HCT116 (cell line): Measurements from ENCODE around the gene KANK2. TPM values are rescaled to one million over a fixed set of nuclear protein-coding genes. Genes with fewer than 3 reads are reported as not detected.
"Not testable (repeated sequence)": the region's sequence is repeated elsewhere in the genome, so short reads cannot be mapped to it uniquely, and the experiment has no call there.

Experiments used
- ATAC-seq: fragments of 200-7000 bp; cut with Tn5 transposase; 2 replicates; pipeline ENCODE4 v1.9.1; 2020; ENCODE audit warnings: mild to moderate bottlenecking, moderate library complexity
- BruUV-seq: library from RNA; stranded (reverse); fragments of 400-500 nt; replicated peaks from 2 replicates; lab custom pipeline; 2021; lab: Mats Ljungman, UMichigan
- CTCF ChIA-PET: fragments of 300-600 bp; sonication (Branson Sonifier 250); formaldehyde crosslinking; loops from one replicate; lab custom pipeline; 2021; ENCODE audit warnings: antibody characterized with exemption; lab: Charles Lee
- POLR2A ChIA-PET: fragments of 300-600, 350-600 bp; sonication (Branson Sonifier 250); formaldehyde crosslinking; loops from one replicate; lab custom pipeline; 2021; ENCODE audit warnings: antibody characterized with exemption; lab: Charles Lee
- RAD21 ChIA-PET, 2 experiments: fragments of 300-600 bp; sonication (Branson Sonifier 250); formaldehyde crosslinking; loops; one replicate each; lab custom pipeline; 2023; ENCODE audit warnings: low total read pairs in 2 of 2; ENCODE audit not compliant: uncharacterized antibody in 2 of 2, unreplicated experiment in 2 of 2, low non-redundant PET in 1 of 2; lab: Charles Lee
- DNase-seq: peaks from one replicate; pipeline ENCODE4 v3.0.0-alpha.2; 2010; ENCODE audit warnings: low read depth, low spot score
- H2AFZ ChIP-seq: fragments of 200-600 bp; shearing (Covaris generic), sonication (generic); 2 replicates; pipeline ENCODE4 v1.6.1; 2017; ENCODE audit warnings: low read depth, mixed run types, mixed read lengths, antibody characterized with exemption, low read length; ENCODE audit not compliant: poor library complexity, severe bottlenecking
- H3K27ac ChIP-seq: 2 replicates; pipeline ENCODE4 v1.5.1; 2012; ENCODE audit warnings: low read depth, low read length
- H3K27me3 ChIP-seq: fragments of 200-600 bp; sonication (generic); 2 replicates; pipeline ENCODE4 v1.6.1; 2016; ENCODE audit warnings: mixed run types, low read length, mixed read lengths; ENCODE audit not compliant: insufficient read depth
- H3K36me3 ChIP-seq, 2 experiments: fragments of 200-500 bp in 1 of 2; fragments of 200-600 bp in 1 of 2; sonication (Bioruptor generic) in 1 of 2; sonication (generic) in 1 of 2; 2 replicates each; pipeline versions ENCODE4 v1.5.1 to v1.6.1; 2014 to 2016; ENCODE audit warnings: low read length in 2 of 2, inconsistent platforms in 1 of 2, mixed read lengths in 1 of 2, mixed run types in 1 of 2; ENCODE audit not compliant: insufficient read depth in 2 of 2, control insufficient read depth in 1 of 2
- H3K4me1 ChIP-seq, 2 experiments: fragments of 200-600 bp in 1 of 2; sonication (generic) in 1 of 2; 2 replicates each; pipeline versions ENCODE4 v1.5.1 to v1.6.1; 2012 to 2017; ENCODE audit warnings: low read length in 2 of 2, inconsistent platforms in 1 of 2, mild to moderate bottlenecking in 1 of 2, mixed read lengths in 1 of 2, mixed run types in 1 of 2, moderate library complexity in 1 of 2; ENCODE audit not compliant: insufficient read depth in 2 of 2, control insufficient read depth in 1 of 2
- H3K4me2 ChIP-seq: fragments of 200-600 bp; sonication (generic); 2 replicates; pipeline ENCODE4 v1.6.1; 2017; ENCODE audit warnings: mixed run types, low read length, mixed read lengths
- H3K4me3 ChIP-seq, 2 experiments: fragments of 200-600 bp in 1 of 2; sonication (generic) in 1 of 2; replicated peaks in 1 of 2; 2 replicates each; pipeline ENCODE4 v1.5.1; 2011 to 2016; ENCODE audit warnings: low read length in 2 of 2, control low read depth in 1 of 2, low read depth in 1 of 2, mild to moderate bottlenecking in 1 of 2, mixed read lengths in 1 of 2, mixed run types in 1 of 2
- H3K79me2 ChIP-seq: fragments of 200-600 bp; sonication (generic); 2 replicates; pipeline ENCODE4 v1.6.1; 2017; ENCODE audit warnings: mild to moderate bottlenecking, mixed run types, low read length, moderate library complexity, mixed read lengths; ENCODE audit not compliant: insufficient read depth
- H3K9ac ChIP-seq: fragments of 200-600 bp; sonication (generic); 2 replicates; pipeline ENCODE4 v1.6.1; 2016; ENCODE audit warnings: low read length, mixed read lengths
- H3K9me2 ChIP-seq: fragments of 200-600 bp; sonication (generic), shearing (Covaris generic); 2 replicates; pipeline ENCODE4 v1.6.1; 2017; ENCODE audit warnings: mixed run types, mild to moderate bottlenecking, moderate library complexity; ENCODE audit not compliant: insufficient read depth
- H3K9me3 ChIP-seq, 2 experiments: fragments of 200-500 bp in 1 of 2; fragments of 200-600 bp in 1 of 2; sonication (Bioruptor generic) in 1 of 2; sonication (generic) in 1 of 2; 2 replicates each; pipeline ENCODE4 v1.6.1; 2014 to 2017; ENCODE audit warnings: low read length in 2 of 2, mixed read lengths in 2 of 2, inconsistent platforms in 1 of 2, low read depth in 1 of 2, mild to moderate bottlenecking in 1 of 2, mixed run types in 1 of 2, moderate library complexity in 1 of 2; ENCODE audit not compliant: control insufficient read depth in 1 of 2, insufficient read depth in 1 of 2
- H4K20me1 ChIP-seq: fragments of 200-600 bp; sonication (generic), shearing (Covaris generic); 2 replicates; pipeline ENCODE4 v1.6.1; 2017; ENCODE audit warnings: mixed run types, mild to moderate bottlenecking, moderate library complexity; ENCODE audit not compliant: insufficient read depth
- CTCF ChIP-seq, 3 experiments: fragments of 200-600 bp in 1 of 3; sonication (generic) in 1 of 3; IDR thresholded peaks in 2 of 3; conservative IDR thresholded peaks in 1 of 3; 2 replicates each; pipeline ENCODE4 v1.5.1; 2012 to 2017; ENCODE audit warnings: low read depth in 2 of 3, low read length in 2 of 3, antibody characterized with exemption in 1 of 3, borderline replicate concordance in 1 of 3, control low read depth in 1 of 3, mild to moderate bottlenecking in 1 of 3, mixed read lengths in 1 of 3, mixed run types in 1 of 3, moderate library complexity in 1 of 3; ENCODE audit not compliant: insufficient read depth in 1 of 3
- RAD21 ChIP-seq: IDR thresholded peaks from 2 replicates; pipeline ENCODE4 v1.6.1; 2012; ENCODE audit warnings: low read depth, mild to moderate bottlenecking
- SRF ChIP-seq: IDR thresholded peaks from 2 replicates; pipeline ENCODE4 v1.6.1; 2012; ENCODE audit warnings: low read depth
- intact Hi-C: fragments of 100-400 bp; cut with micrococcal nuclease; formaldehyde crosslinking; loops from 2 replicates; pipeline ENCODE4 v1.10.0; 2022
- total RNA-seq: library from RNA; stranded (reverse); gene quantifications from one replicate; pipeline ENCODE4 v1.2.1, GENCODE V29; 2021; ENCODE audit not compliant: unreplicated experiment

Gene KANK2
- total RNA-seq, 1 experiment from 2014 or later = 43.6 TPM

DNA sequence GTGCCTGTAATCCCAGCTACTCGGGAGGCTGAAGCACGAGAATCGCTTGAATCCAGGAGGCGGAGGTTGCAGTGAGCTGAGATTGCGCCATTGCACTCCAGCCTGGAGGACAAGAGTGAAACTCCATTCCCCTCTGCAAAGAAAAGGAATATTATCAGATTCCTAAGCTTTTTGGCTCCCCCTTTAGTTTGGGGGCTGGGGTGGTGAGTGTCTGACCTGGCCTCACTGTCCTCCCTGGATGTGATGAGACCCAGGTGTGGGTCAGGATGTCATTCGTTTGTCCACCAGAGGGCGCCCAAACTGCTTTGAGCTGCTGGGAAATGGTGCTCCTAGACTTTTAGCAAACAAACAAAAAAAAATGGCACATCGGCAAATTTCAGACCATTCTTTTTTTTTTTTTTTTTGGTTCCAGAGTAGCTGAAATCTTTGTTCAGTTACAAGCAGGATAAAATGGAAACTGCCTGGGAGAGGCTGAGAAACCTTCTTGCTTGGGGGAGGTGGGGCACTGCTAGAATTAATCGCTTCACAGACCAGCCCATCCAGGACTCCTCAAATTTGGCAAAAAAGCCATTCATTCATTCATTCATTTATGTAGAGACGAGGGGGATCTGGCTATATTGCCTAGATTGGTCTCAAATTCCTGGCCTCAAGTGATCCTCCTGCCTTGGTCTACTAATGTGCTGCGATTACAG is 71.2 kb downstream of the KANK2 start:
- H3K9me3 ChIP-seq = no peaks in the 10 kb centered on the region

DNA sequence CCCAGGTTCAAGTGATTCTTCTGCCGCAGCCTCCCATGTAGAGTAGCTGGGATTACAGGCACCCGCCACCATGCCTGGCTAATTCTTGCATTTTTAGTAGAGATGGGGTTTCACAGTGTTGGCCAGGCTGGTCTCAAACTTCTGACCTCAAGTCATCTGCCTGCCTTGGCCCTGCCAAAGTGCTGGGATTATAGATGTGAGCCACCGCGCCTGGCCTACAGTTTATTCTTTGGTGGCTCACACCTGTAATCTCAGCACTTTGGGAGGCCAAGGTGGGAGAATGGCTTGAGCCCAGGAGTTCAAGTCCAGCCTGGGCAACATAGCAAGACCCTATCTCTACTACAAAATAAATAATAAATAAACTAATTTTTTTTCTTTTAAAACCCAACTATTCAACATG is 73.2 kb downstream of the KANK2 start:
- CTCF ChIA-PET = interaction anchor here (1.3 kb wide), 1 partner anchor 162 kb away, joined by 3 read pairs; no protein-coding TSS in a partner anchor
- peaks cover 50 to 62% of the 10 kb centered on the region in 2 experiments for H3K36me3 ChIP-seq
- H3K9ac ChIP-seq, H4K20me1 ChIP-seq, H3K27ac ChIP-seq, ATAC-seq, H3K27me3 ChIP-seq, H3K4me3 ChIP-seq, H3K9me3 ChIP-seq, H2AFZ ChIP-seq, intact Hi-C loops, BruUV-seq, H3K4me1 ChIP-seq, RAD21 ChIA-PET, DNase-seq, POLR2A ChIA-PET, H3K9me2 ChIP-seq, H3K4me2 ChIP-seq: not testable (repeated sequence)
- H3K79me2 ChIP-seq = peaks cover 17% of the 10 kb centered on the region; the same call in 1 of the 2 replicates

More for the DNA sequence above, 71.2 kb downstream of the KANK2 start:
- no peak overlapping the region for H3K9ac ChIP-seq
- H3K27ac ChIP-seq = no peak overlapping the region
- POLR2A ChIA-PET = no interaction called here
- H3K79me2 ChIP-seq = peaks cover 11% of the 10 kb centered on the region; the same call in 1 of the 2 replicates
- H3K4me1 ChIP-seq = peaks cover 0 to 3% of the 10 kb centered on the region in 2 experiments; a peak in 1 of 4 replicates
- no peak overlapping the region for H2AFZ ChIP-seq
- H3K9me2 ChIP-seq = no peaks in the 10 kb centered on the region
- no peaks in the 10 kb centered on the region; the same call in 1 of the 2 replicates for H4K20me1 ChIP-seq
- no peak overlapping the region for H3K4me2 ChIP-seq
- peaks cover 43 to 60% of the 10 kb centered on the region in 2 experiments for H3K36me3 ChIP-seq
- no TSS peak for BruUV-seq
- no peaks in the 10 kb centered on the region for H3K27me3 ChIP-seq
- DNase-seq = peak; percentile 39
- peak; percentile 75 for ATAC-seq
- CTCF ChIA-PET = interaction anchor here (0.7 to 2.0 kb wide), 16 partner anchors 9 to 189 kb away, joined by 3 to 10 read pairs (median 3); partner anchors contain the start of genes KANK2 and LDLR
- no peak for TF ChIP-seq SRF
- TF ChIP-seq RAD21 = peak; percentile 56
- peak; percentile 64 to 78 (median 77); a peak in 5 of 6 replicates for TF ChIP-seq CTCF (IDR thresholded peaks at IDR 0.05 in 2 of 3, conservative IDR thresholded peaks at IDR 0.05 in 1 of 3; ENCODE audit: borderline replicate concordance in 1 of 3, insufficient read depth in 1 of 3, low read depth in 2 of 3, low read length in 2 of 3)
- TF ChIP-seq, all 23 proteins: peak for 2
- RAD21 ChIA-PET = interaction anchor here (0.7 to 1.0 kb wide), 2 partner anchors 77 to 90 kb away, joined by 3 to 4 read pairs; no protein-coding TSS in a partner anchor
- H3K4me3 ChIP-seq = no peak overlapping the region
- intact Hi-C loops = loop anchor here (1.0 kb wide), 2 partner anchors 78 to 90 kb away; no protein-coding TSS in a partner anchor
